CD4-positive, alpha-beta T cell treated with Interferon alpha-2 for 1 hour (primary cell): ENCODE measurements around the gene LUZP1.

ENCODE experiments used
- DNase-seq, 2 donors: peaks; one replicate each; pipeline ENCODE4 v3.0.0-alpha.2; 2020 to 2022

Gene LUZP1

GRCh38 chr1:23150742-23151141, 17.9 kb downstream of the LUZP1 start:
- no peak for DNase-seq

DNA sequence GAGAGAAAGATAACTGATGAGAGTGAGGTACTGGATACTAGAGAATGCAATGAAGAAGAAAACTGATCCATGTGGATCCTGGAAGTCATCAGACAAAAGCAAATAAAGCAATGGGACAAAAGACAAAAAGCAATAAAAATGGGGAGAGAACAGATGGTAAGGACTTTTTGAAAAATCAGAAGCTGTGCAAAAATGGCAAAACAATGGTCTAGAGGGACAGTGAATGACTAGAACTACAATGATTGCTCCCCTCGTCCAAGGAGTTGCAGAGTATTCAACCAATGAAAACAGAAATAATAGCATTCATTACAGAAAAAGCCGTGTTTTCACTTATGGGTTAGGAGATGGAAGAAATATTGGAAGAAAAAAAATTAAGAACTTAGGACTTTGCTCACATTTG, 18.5 kb downstream of the LUZP1 start:
- no peak for DNase-seq

DNA sequence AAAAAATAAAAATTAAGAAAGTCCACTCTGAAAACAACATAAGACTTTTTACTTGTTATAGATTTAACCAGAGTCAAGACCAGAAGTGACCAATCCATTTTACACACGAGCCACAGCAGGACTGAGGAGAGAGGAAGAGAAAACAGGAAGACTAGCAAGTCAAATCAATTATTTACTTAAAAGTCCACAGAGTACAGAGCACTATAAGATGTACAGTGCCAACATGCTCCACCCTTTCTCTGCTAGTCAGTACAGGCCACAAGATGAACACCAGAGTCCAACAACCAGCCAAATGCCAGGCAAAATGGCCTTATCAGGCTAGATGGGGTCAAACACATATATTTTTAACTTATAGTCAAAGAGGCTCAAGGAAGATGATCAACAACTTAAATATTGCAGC, 19.5 kb downstream of the LUZP1 start:
- no peak for DNase-seq

GRCh38 chr1:23148084-23148483, 20.6 kb downstream of the LUZP1 start:
- peak in 1 of 2 donors; percentile 36 for DNase-seq

DNA sequence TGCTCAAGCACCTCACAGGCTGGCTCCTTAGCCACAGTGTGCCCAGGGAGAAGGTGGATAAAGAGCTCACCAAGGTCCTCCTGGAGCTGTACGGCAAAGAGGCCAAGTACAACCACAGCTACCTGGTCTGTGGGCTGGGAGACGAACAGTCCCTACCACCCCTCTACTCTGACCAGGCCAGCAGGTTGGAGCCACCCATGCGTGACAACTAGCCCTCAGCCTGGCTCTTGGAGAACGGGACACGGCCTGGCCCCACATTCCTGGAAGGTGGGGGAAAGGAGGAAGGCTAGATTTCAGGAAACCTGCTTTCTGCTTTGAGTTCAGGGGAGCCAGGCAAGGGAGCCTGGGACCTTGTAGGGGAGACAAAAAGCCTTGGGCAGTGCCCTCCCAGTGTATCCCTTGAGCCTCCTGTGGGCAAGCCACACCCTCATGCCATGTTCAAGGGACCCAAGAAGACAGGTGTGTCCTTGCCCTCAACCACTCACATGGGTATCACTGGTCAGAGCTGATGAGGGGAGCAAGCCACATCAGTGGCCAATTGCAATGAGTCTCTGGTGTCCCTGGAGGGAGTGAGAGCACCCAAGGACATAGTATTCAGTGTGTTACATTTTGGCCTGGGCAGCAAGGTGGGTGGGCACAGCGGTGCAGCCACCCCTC, 27.6 kb downstream of the LUZP1 start:
- no peak for DNase-seq

DNA sequence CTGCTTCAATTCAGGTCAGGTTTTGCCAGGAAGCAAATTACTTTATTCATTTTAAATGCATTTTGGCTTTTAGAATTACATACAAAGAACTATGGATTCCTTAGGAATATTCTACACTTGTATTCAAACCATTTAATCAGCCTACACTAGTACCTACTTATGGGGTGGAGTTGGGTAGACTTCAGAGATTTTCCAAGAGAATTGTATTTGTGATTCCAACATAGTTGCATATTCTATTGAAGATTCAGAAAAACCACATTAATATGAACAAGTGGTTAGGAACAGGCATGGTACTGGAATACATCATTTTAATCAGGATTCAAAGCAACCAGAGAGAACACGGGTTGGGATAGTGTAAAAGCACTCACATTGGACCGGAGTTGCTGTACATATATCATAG, 33.4 kb downstream of the LUZP1 start:
- DNase-seq = no peak

DNA sequence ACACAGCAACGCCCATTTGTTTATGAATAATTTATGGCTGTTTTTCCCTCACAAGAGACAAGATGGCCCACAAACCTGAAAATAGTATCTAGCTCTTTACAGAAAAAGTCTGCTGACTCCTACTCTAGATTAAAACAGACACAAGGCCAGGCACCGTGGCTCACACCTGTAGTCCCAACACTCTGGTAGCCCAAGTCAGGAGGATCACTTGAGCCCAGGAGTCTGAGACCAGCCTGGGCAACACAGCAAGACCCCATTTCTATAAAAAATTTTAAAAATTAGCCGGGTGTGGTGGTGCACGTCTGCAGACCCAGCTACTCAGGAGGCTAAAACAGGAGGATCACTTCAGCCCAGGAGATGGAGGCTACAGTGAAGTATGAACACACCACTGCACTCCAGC, 34.6 kb downstream of the LUZP1 start:
- DNase-seq = no peak

DNA sequence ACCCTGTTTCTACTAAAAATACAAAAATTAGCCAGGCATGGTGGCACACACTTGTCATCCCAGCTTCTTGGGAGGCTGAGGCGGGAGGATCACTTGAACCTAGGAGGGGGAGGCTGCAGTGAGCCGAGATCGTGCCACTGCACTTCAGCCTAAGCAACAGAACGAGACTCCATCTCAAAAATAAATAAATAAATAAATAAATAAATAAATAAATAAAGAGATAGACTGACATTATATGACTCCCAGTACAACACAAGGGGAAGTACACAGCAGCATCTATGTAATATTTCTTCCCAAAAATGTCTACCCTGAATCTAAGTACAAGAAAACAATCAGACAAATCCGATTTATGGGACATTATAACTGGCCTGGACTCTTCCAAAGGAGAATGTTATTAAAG, 35.1 kb downstream of the LUZP1 start:
- no peak for DNase-seq

DNA sequence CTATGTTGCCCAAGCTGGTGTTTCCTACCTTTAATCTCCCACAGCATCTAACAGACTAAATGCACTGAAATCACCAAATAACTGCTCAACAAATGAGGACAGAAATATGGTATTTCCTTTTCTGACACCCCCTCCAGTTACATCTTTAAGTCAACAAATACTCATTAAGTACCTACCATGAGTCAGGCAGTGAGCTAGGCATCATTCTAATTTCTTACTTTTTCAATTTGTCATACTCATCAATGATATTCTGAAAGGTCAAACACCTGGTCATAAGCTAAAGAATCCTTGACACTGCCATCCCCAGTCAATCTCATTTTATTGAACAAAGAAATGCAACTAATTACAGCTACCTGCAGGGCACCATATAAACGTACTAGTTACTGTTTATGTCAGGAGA, 36.6 kb downstream of the LUZP1 start:
- DNase-seq = no peak

DNA sequence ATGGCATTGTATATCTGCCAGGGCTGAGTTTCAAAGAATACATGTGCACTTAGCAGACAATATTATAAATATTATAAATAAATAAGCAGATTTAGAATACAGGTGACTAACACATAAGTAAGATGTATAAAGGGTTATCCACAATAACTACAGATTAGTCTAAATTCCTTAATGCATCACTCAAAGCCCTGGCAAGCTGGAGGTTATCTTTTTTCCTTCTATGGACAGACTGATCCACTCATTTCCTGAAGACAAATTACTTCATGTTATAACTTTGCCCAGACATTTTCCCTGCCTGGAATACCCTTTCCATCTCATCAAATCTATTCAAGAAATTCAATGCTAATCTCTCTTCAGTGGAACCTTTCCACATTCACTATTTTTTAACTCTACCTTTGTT, 38.8 kb downstream of the LUZP1 start:
- DNase-seq = no peak

DNA sequence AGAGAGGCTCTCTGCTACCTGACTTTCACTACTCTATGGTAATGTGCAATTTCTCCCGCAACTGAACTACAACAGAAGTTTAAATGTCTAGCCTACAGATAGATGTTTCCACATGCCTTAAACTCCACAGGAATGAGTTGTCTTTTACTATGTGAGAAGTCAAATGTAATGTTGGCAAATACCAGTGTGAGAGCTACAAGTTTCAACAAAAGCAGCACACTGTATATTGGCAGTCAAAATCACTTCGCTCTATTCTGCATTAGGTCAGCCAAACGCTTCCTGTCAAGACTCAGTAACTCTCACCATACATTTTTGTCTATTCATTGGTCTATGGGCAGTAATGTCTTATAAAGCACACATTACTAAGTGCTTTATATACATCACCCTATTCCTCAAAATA, 41.9 kb downstream of the LUZP1 start:
- no peak for DNase-seq

GRCh38 chr1:23126200-23126599, 42.5 kb downstream of the LUZP1 start:
- DNase-seq = no peak

DNA sequence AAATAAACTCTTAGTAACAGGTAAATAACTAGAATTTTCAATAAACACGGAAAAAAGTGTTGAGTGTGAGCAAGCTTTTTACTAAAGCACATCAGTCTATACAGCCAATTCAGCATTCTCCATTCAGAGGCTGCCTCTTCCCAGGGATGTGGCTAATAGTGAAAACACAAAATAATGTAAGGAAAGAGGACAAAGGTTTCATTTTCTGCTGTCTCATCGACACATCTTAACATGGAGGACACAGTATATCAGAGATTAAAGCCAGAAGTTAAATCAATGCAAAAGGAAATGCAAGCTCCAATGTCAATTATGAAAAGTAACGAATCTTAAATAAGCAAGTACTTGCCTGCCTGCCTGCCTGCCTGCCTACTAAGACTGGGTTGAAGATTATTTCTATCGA, 43.2 kb downstream of the LUZP1 start:
- DNase-seq = no peak

DNA sequence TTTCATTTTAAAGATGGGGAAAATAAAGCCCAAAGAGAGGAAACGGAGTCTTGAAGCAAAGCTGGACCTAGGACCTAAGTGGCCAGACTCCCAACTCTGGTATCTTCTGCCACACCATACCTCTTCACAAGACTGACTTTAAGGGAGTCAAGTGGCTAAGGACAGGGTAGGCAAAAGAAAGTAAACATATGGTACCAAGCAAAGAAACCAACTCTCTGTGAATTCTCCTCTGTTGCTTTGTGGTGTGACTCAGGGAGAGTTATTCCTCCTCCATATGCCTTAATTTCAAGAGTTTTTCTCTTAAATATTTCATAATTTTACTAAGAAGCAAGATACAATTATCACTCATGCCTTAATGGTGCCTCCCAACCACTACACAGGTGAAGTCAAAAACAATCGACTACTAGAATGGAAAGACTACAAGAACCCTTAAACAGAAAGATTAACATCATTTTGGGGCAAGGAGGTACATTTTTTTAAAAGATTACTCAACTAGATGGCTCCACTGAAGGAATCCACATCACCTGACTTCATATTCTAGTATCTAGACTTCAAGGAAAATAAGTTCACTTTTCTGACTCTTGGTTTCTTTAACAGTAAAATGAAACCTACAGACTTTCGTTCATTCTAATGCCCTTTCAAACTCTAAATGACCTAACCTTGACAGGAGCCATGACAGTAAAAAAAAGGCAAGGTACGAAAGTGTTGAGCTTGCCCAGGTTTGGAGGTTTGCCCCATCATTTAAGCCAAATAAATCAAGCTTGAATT, 44.2 kb downstream of the LUZP1 start:
- no peak for DNase-seq

- DNase-seq = no peak
These were observed 45.1 kb downstream of the LUZP1 start for GRCh38 chr1:23123528-23123927.

- no peak for DNase-seq
These were observed 45.9 kb downstream of the LUZP1 start for GRCh38 chr1:23122796-23123195.

DNA sequence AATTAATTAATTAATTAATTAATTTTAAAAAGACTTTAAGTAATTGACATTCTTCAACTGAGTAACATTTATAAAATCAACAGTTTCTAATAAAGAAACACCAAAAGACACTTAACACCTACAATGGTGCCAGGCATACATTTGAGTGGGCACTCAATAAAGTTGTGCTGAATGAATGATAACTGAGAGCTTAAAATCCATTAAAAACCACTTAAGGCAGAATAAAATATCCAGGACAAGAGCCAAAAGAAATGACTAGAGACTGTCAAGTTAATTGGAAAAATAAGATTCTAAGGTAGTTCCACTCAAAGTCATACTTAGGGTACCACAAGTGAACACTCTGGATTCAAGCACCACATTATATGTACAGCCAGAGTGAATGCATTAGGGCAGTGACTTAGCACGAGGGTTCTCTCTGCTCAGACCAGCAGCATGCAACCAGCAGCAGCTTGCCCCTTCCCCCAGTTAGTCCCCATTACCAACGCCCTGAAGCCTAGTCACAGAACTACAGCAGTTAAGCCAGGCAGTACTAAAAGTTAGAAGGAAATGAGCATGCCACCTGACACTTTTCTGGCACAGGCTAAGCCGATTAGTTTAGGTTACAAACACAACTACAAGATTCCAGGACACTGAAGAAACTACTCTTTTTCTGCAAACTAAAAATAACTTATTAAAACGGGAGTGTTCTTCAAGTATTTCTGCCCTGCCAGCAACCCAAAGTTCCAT, 46.5 kb downstream of the LUZP1 start:
- no peak for DNase-seq

DNA sequence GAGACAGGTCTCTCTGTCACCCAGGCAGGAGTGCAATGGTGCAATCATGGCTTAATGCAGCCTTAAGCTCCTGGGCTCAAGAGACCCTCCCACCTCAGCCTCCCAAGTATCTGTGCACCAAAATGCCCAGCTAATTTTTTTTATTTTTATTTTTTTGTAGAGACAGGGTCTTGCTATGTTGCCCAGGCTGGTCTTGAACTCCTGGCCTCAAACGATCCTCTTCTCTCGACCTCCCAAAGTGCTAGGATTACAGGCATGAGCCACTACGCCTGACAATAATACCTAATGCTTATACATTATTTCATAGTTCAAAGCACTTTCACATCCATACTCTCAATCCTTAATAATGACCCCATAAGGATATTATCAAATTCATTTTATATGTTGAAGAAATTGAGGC, 48.3 kb downstream of the LUZP1 start:
- DNase-seq = no peak

GRCh38 chr1:23118957-23119792, 49.5 kb downstream of the LUZP1 start:
- DNase-seq = peak; percentile 62 to 81

DNA sequence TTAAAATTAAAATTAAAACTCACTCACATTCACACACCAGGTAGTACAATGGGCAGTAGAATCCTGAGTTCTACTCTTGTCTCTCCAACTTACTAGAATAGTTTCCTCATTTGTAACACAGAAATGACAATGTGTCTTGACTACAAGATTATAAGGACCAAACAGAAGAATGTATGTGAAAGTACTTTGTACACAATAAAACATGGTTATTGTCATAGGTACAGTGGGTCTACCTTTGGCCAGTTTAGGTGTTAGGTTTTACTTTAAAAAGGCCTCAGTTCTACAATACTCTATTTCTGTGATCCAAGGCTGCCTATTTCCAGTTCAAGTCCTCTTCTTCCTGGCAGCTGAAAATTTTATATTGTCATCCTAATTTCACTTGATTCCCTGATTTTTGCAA, 50.2 kb downstream of the LUZP1 start:
- DNase-seq = no peak

GRCh38 chr1:23116921-23117699, 51.5 kb downstream of the LUZP1 start:
- no peak for DNase-seq

- DNase-seq = no peak
These were observed 52.3 kb downstream of the LUZP1 start for GRCh38 chr1:23116216-23116836.
